ENCODE results near the gene MAVS. TPM values are rescaled to one million over a fixed set of nuclear protein-coding genes. Genes with fewer than 3 reads are reported as not detected.

Gene MAVS
- total and polyA plus RNA-seq, 9 of the 15 experiments (the other 6 are each of a cell fraction or from before 2014, with no cell fraction given), result 1.6 to 22.0 (median 11.3) TPM

DNA sequence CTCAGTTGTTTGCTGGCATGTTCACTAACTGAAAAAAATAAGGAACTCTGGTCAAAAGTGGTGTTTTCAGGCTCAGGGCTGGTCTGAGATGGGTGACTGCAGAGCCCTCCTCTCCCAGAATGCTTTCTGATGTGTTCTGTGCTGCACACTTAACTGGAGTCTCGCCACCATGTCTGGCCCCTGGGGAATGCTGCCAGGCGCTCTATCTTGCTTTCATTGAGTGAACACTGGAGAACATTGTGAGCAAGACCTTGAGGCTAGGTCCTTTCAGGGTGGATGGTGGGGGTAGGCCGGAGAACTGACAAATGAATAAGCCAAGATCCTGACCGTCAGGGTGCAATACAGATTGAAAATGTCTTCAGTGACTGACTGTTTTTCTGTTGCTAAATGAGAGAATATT is 62.0 kb downstream of the MAVS start:
- TF ChIP-seq FOXK1 (CRISPR knock-in tag; IDR thresholded peaks at IDR 0.05; ENCODE audit: borderline replicate concordance), result no peak
- in situ Hi-C loops (cut with MboI), result no loop called here
- peaks cover 66% of the 10 kb centered on the region for H3K36me3 ChIP-seq (ENCODE audit: control insufficient read depth, insufficient read depth, low read length)
- no peaks in the 10 kb centered on the region for H3K9me1 ChIP-seq (ENCODE audit: control insufficient read depth, insufficient read depth, low read length)
- H3K4me2 ChIP-seq (ENCODE audit: insufficient read depth, low read length), result no peak overlapping the region
- ChIA-PET POLR2A (no interaction called here), CTCF (ENCODE audit: low intra/inter-chr PET ratio) (no interaction called here)
- no peaks in the 10 kb centered on the region for H3K27me3 ChIP-seq (ENCODE audit: control insufficient read depth in 2 of 2, insufficient read depth in 2 of 2, low read length in 2 of 2)
- no peaks in the 10 kb centered on the region for H3K9me3 ChIP-seq (replicated peaks; ENCODE audit: control insufficient read depth, insufficient read depth, low read depth, low read length)
- no TSS peak for BruUV-seq (replicated peaks)
- intact Hi-C loops (cut with micrococcal nuclease), result no loop called here
- no peak for ATAC-seq
- peaks cover 26 to 31% of the 10 kb centered on the region in 2 experiments; a peak in 4 of 5 replicates for H3K4me1 ChIP-seq (replicated peaks in 1 of 2; ENCODE audit: control insufficient read depth in 2 of 2, insufficient read depth in 2 of 2, low read length in 2 of 2)
- FAIRE-seq, result no peak
- H4K20me1 ChIP-seq (replicated peaks; ENCODE audit: control insufficient read depth, insufficient read depth, low read length), result peaks cover 31% of the 10 kb centered on the region
- H3K79me2 ChIP-seq (ENCODE audit: control insufficient read depth, insufficient read depth, low read length), result peaks cover 88% of the 10 kb centered on the region
- 84% methylated on average over 4 of the region's 4 CpGs for WGBS (ENCODE audit: insufficient coverage, low coverage, missing lambda C conversion rate)
- no peak overlapping the region for H3K27ac ChIP-seq (ENCODE audit: extremely low read depth, low read depth, low read length)
- H3K4me3 ChIP-seq, result no peak overlapping the region
- no peak overlapping the region for H3K9ac ChIP-seq (ENCODE audit: insufficient read depth in 1 of 2, low read depth in 2 of 2, low read length in 2 of 2)
- H2AFZ ChIP-seq (ENCODE audit: low read depth, low read length), result no peak overlapping the region
- DNase-seq (ENCODE audit: extremely low read depth in 1 of 4, low spot score in 3 of 4), result no peak

DNA sequence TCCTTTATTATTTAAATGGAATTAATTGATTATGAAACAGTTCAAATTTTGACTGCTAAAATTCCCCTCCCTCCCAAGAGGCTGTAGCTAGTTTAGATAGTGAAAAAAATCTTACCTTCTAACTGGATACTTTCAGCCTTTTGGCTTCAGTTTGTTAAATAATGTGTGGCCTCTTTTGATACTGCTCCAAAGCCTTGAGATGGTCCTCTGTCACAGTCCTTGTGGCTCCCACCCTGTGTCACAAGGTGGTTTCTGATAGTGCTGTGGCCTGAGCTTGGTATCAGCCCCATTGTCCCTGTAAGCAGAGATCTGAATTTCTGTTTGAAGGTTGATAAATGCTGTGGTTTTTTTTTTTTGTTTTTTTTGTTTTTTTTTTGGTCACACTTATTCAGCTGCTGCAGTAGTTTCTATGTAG is 63.3 kb downstream of the MAVS start:
- BruUV-seq (replicated peaks), result no TSS peak
- POLR2A ChIA-PET, result interaction anchor here (0.6 to 1.6 kb wide), 8 partner anchors 13 to 373 kb away, joined by 3 to 5 read pairs (median 4); no protein-coding TSS in a partner anchor
- TF ChIP-seq MYNN (IDR thresholded peaks at IDR 0.05) (no peak), MYNN (CRISPR knock-in tag; IDR thresholded peaks at IDR 0.05) (no peak), MIER1 (IDR thresholded peaks at IDR 0.05; ENCODE audit: low read depth) (no peak), KLF13 (tag; IDR thresholded peaks at IDR 0.05; ENCODE audit: borderline replicate concordance, low read depth) (no peak), SNIP1 (IDR thresholded peaks at IDR 0.05; ENCODE audit: low read depth) (no peak), ZFP30 (CRISPR knock-in tag; IDR thresholded peaks at IDR 0.05; ENCODE audit: borderline replicate concordance) (no peak), CBFB (CRISPR knock-in tag; IDR thresholded peaks at IDR 0.05) (no peak), PCBP1 (IDR thresholded peaks at IDR 0.05; ENCODE audit: low read depth, low read length, poor library complexity, severe bottlenecking) (no peak), XRCC4 (IDR thresholded peaks at IDR 0.05; ENCODE audit: extremely low read depth, insufficient read depth, insufficient read length) (no peak), ZNF41 (CRISPR knock-in tag; conservative IDR thresholded peaks at IDR 0.05) (no peak), SRSF3 (IDR thresholded peaks at IDR 0.05; ENCODE audit: insufficient read depth, low read length) (no peak), DIDO1 (tag; IDR thresholded peaks at IDR 0.05; ENCODE audit: low read depth) (no peak)
- TF ChIP-seq, protein P1, sequence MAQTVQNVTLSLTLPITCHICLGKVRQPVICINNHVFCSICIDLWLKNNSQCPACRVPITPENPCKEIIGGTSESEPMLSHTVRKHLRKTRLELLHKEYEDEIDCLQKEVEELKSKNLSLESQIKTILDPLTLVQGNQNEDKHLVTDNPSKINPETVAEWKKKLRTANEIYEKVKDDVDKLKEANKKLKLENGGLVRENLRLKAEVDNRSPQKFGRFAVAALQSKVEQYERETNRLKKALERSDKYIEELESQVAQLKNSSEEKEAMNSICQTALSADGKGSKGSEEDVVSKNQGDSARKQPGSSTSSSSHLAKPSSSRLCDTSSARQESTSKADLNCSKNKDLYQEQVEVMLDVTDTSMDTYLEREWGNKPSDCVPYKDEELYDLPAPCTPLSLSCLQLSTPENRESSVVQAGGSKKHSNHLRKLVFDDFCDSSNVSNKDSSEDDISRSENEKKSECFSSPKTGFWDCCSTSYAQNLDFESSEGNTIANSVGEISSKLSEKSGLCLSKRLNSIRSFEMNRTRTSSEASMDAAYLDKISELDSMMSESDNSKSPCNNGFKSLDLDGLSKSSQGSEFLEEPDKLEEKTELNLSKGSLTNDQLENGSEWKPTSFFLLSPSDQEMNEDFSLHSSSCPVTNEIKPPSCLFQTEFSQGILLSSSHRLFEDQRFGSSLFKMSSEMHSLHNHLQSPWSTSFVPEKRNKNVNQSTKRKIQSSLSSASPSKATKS (CRISPR knock-in tag; IDR thresholded peaks at IDR 0.05), result no peak

More for the DNA sequence above, 63.3 kb downstream of the MAVS start:
- H3K4me3 ChIP-seq, result no peak overlapping the region
- peaks cover 74% of the 10 kb centered on the region for H3K36me3 ChIP-seq (ENCODE audit: control insufficient read depth, insufficient read depth, low read length)
- intact Hi-C loops (cut with micrococcal nuclease) (no loop called here), in situ Hi-C loops (cut with MboI) (no loop called here)
- peaks cover 19% of the 10 kb centered on the region for H4K20me1 ChIP-seq (replicated peaks; ENCODE audit: control insufficient read depth, insufficient read depth, low read length)
- no peak overlapping the region for H2AFZ ChIP-seq (ENCODE audit: low read depth, low read length)
- H3K27me3 ChIP-seq (ENCODE audit: control insufficient read depth in 2 of 2, insufficient read depth in 2 of 2, low read length in 2 of 2), result no peaks in the 10 kb centered on the region
- H3K4me2 ChIP-seq (ENCODE audit: insufficient read depth, low read length), result no peak overlapping the region
- peak; percentile 54 to 89 (median 74) for DNase-seq (ENCODE audit: extremely low read depth in 1 of 4, low spot score in 3 of 4)
- H3K4me1 ChIP-seq (replicated peaks in 1 of 2; ENCODE audit: control insufficient read depth in 2 of 2, insufficient read depth in 2 of 2, low read length in 2 of 2), result peaks cover 24 to 30% of the 10 kb centered on the region in 2 experiments; a peak in 4 of 5 replicates
- H3K79me2 ChIP-seq (ENCODE audit: control insufficient read depth, insufficient read depth, low read length), result peaks cover 87% of the 10 kb centered on the region
- H3K9ac ChIP-seq (ENCODE audit: insufficient read depth in 1 of 2, low read depth in 2 of 2, low read length in 2 of 2), result no peak overlapping the region
- peak; percentile 94 for ATAC-seq
- H3K9me1 ChIP-seq (ENCODE audit: control insufficient read depth, insufficient read depth, low read length), result no peaks in the 10 kb centered on the region
- peak; percentile 99 for FAIRE-seq
- CTCF ChIA-PET (ENCODE audit: low intra/inter-chr PET ratio), result no interaction called here
- H3K27ac ChIP-seq (ENCODE audit: extremely low read depth, low read depth, low read length), result no peak overlapping the region
- H3K9me3 ChIP-seq (replicated peaks; ENCODE audit: control insufficient read depth, insufficient read depth, low read depth, low read length), result no peaks in the 10 kb centered on the region
